CD4-positive, alpha-beta T cell (primary cell): Measurements from ENCODE around the gene SCN7A. TPM values are rescaled to one million over a fixed set of nuclear protein-coding genes. Genes with fewer than 3 reads are reported as not detected.
A peak's percentile ranks its signal among the peaks of the same experiment; 100 is the strongest.

ENCODE experiments used
- ATAC-seq: fragments of 200-7000 bp; cut with Tn5 transposase; one replicate; pipeline ENCODE4 v1.10.0; 2022; ENCODE audit warnings: mild to moderate bottlenecking; ENCODE audit not compliant: poor library complexity
- CTCF ChIA-PET: fragments of 350-600 bp; sonication (Branson Sonifier 250); formaldehyde crosslinking; loops from one replicate; lab custom pipeline; 2021; ENCODE audit warnings: antibody characterized with exemption, inconsistent platforms; lab: Charles Lee
- POLR2A ChIA-PET: fragments of 350-600 bp; sonication (Branson Sonifier 250); formaldehyde crosslinking; loops from one replicate; lab custom pipeline; 2021; ENCODE audit warnings: antibody characterized with exemption, inconsistent platforms; lab: Charles Lee
- DNase-seq, 14 experiments: peaks; one replicate each; pipeline ENCODE4 v3.0.0-alpha.2; 2013 to 2020; ENCODE audit warnings: mixed read lengths in 2 of 14
- H3K27ac ChIP-seq, 2 donors: one replicate each; pipeline versions ENCODE4 v1.5.1 to v1.7.0; 2013; ENCODE audit warnings: low read length in 2 of 2, low read depth in 1 of 2, mild to moderate bottlenecking in 1 of 2
- H3K27me3 ChIP-seq, 2 experiments: 1 replicate in 1 of 2; 2 replicates in 1 of 2; pipeline versions ENCODE4 v1.6.1 to v1.7.0; 2013; ENCODE audit warnings: low read length in 2 of 2, control low read depth in 1 of 2, mild to moderate bottlenecking in 1 of 2, moderate library complexity in 1 of 2; ENCODE audit not compliant: insufficient read depth in 2 of 2, control insufficient read depth in 1 of 2
- H3K36me3 ChIP-seq: one replicate; pipeline ENCODE4 v1.6.1; 2013; ENCODE audit warnings: low read length, control low read depth; ENCODE audit not compliant: insufficient read depth
- H3K4me1 ChIP-seq: one replicate; pipeline ENCODE4 v1.6.1; 2013; ENCODE audit warnings: low read length, control low read depth; ENCODE audit not compliant: insufficient read depth
- H3K4me3 ChIP-seq: one replicate; pipeline ENCODE4 v1.5.1; 2013; ENCODE audit warnings: mild to moderate bottlenecking, low read length, moderate library complexity
- H3K9me3 ChIP-seq, 2 experiments: 1 replicate in 1 of 2; 2 replicates in 1 of 2; pipeline versions ENCODE4 v1.6.1 to v1.7.0; 2013; ENCODE audit warnings: low read length in 2 of 2, mild to moderate bottlenecking in 2 of 2, control low read depth in 1 of 2, moderate library complexity in 1 of 2; ENCODE audit not compliant: control insufficient read depth in 1 of 2, insufficient read depth in 1 of 2
- H3K27ac Mint-ChIP-seq: one replicate; pipeline ENCODE4 v1.8.0; 2020; ENCODE audit warnings: mixed read lengths
- H3K27me3 Mint-ChIP-seq: one replicate; pipeline ENCODE4 v1.8.0; 2021; ENCODE audit warnings: mixed read lengths
- H3K36me3 Mint-ChIP-seq: one replicate; pipeline ENCODE4 v1.8.0; 2021; ENCODE audit warnings: low read depth, mixed read lengths
- H3K4me1 Mint-ChIP-seq: one replicate; pipeline ENCODE4 v1.8.0; 2021; ENCODE audit warnings: low read depth, mixed read lengths
- H3K4me3 Mint-ChIP-seq: one replicate; pipeline ENCODE4 v1.8.0; 2020; ENCODE audit warnings: mild to moderate bottlenecking, mixed read lengths
- H3K9me3 Mint-ChIP-seq: one replicate; pipeline ENCODE4 v1.8.0; 2020; ENCODE audit warnings: mixed read lengths
- intact Hi-C, 2 experiments: fragments of 100-400 bp; cut with DNase I in 1 of 2; cut with micrococcal nuclease in 1 of 2; formaldehyde crosslinking; loops; one replicate each; pipeline versions ENCODE4 v1.15.1 to v1.9.0; 2023 to 2025; cut with DNase I, micrococcal nuclease
- total RNA-seq, 174 experiments: library from RNA in 2 of 174; stranded (reverse) in 2 of 174; gene quantifications; one replicate each; pipeline ENCODE4 v1.2.3 and lab custom pipeline; 2021 to 2026
- TF ChIP-seq, protein P1 (sequence below): fragments of 200-600 bp; IDR thresholded peaks from one replicate; pipeline ENCODE4 v1.8.0; 2022; ENCODE audit warnings: antibody characterized with exemption, mild to moderate bottlenecking

Gene SCN7A
- total RNA-seq, 2 experiments from 2014 or later, result not detected

DNA sequence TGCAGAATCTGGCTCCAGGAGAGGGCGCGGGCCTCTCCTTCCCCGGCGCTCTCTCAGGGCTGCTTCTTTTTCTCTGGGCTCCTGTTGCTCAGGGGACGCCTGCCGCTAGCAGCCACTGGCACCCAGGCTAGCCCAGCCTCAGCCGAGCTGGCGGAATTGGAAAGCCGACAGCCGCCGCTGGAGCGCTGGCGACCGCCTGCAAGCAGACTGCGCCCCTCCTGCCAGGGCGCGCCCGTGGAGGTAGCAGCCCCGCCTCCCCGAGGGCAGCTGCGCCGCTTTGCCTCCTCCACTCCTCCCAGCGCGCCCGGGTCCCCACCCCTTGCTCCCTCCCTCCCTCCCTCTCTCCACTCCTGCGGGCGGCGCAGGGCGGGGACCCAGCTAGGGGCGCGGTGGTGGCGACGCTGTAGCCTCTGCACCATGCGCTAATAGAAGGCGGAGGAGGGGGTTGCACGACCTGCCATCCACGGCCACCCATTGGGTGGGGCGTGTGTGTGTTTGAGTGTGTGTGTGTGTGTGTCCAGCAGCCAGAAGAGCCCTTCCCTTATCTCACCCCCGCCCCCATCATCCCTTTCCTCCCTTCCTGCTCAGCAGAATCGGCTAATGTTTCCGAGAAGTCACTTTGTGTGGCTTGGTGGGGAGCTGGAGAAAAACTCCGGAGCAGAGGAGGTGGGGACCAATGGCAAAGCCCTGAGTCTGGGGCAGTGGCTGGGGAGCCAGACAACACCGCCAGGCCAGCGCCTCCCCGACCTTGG, 118.1 kb downstream of the SCN7A start, which contains the start of gene SCN9A:
Gene SCN9A, minus strand, starts transcription at position 209 of the 752 bp plus-strand sequence. CDS start 64,188 bp downstream, outside the sequence.
- POLR2A ChIA-PET, result no interaction called here
- Histone ChIP-seq H3K9me3 (peaks cover 0 to 11% of the 10 kb centered on the region in 2 experiments), H3K36me3 (no peaks in the 10 kb centered on the region), H3K27me3 (peaks cover 7 to 14% of the 10 kb centered on the region in 2 experiments), H3K27ac (no peak within 1 kb of the TSS), H3K4me3 (peak within 1 kb of the TSS; percentile 30), H3K4me1 (peaks cover 5% of the 10 kb centered on the region)
- DNase-seq (peak in 5 of 14 experiments; percentile 5 to 40 (median 9)), ATAC-seq (peak; percentile 63)
- Mint-ChIP-seq H3K36me3 (no peaks in the 10 kb centered on the region), H3K27me3 (peaks cover 41% of the 10 kb centered on the region), H3K9me3 (no peaks in the 10 kb centered on the region), H3K27ac (no peak within 1 kb of the TSS), H3K4me3 (peak within 1 kb of the TSS; percentile 77), H3K4me1 (peaks cover 20% of the 10 kb centered on the region)
- TF ChIP-seq, protein P1, sequence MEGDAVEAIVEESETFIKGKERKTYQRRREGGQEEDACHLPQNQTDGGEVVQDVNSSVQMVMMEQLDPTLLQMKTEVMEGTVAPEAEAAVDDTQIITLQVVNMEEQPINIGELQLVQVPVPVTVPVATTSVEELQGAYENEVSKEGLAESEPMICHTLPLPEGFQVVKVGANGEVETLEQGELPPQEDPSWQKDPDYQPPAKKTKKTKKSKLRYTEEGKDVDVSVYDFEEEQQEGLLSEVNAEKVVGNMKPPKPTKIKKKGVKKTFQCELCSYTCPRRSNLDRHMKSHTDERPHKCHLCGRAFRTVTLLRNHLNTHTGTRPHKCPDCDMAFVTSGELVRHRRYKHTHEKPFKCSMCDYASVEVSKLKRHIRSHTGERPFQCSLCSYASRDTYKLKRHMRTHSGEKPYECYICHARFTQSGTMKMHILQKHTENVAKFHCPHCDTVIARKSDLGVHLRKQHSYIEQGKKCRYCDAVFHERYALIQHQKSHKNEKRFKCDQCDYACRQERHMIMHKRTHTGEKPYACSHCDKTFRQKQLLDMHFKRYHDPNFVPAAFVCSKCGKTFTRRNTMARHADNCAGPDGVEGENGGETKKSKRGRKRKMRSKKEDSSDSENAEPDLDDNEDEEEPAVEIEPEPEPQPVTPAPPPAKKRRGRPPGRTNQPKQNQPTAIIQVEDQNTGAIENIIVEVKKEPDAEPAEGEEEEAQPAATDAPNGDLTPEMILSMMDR, result no peak
- CTCF ChIA-PET, result no interaction called here
- intact Hi-C loops, result no loop called here

DNA sequence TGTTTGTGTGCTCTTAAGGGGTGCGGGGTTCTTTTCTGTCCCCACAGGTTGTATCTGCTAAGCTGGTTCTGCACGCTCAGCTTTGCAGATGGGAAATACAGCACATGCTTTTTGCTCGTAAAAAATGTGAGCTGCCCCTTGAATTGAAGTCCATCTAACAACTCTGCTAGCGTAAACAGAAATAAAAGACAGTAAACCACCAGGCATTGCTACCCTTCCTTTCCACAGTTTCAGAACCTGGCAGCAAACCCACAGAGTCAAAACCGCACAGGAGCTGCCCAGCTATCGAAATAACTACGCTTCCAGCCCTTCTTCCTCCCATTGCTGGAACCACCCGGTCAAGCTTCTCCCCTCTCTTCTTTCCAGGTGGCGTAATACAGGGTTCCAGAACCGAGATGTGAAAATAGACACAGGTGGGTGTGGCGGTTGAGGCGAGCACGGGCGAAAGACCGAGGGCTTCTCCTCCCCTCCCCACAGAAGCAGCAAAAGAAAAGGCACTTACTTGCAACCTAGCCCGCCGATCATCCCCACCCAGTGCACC, 118.8 kb downstream of the SCN7A start:
- Mint-ChIP-seq H3K36me3 (no peaks in the 10 kb centered on the region), H3K4me3 (peak overlapping the region; percentile 56), H3K4me1 (peaks cover 20% of the 10 kb centered on the region), H3K27ac (no peak overlapping the region), H3K27me3 (peaks cover 41% of the 10 kb centered on the region), H3K9me3 (no peaks in the 10 kb centered on the region)
- no peak overlapping the region for H3K27ac ChIP-seq
- H3K27me3 ChIP-seq, result peaks cover 7 to 14% of the 10 kb centered on the region in 2 experiments
- ATAC-seq (no peak), DNase-seq (peak in 2 of 14 experiments; percentile 1 to 6)
- POLR2A ChIA-PET, result no interaction called here
- intact Hi-C loops, result no loop called here
- TF ChIP-seq, protein P1, result no peak
- peaks cover 5% of the 10 kb centered on the region for H3K4me1 ChIP-seq
- H3K9me3 ChIP-seq, result peaks cover 0 to 11% of the 10 kb centered on the region in 2 experiments
- CTCF ChIA-PET, result no interaction called here
- peak overlapping the region; percentile 30 for H3K4me3 ChIP-seq
- no peaks in the 10 kb centered on the region for H3K36me3 ChIP-seq

GRCh38 chr2:166373951-166374350, 120.1 kb downstream of the SCN7A start:
- ATAC-seq (no peak), DNase-seq (peak in 1 of 14 experiments; percentile 4)
- Mint-ChIP-seq H3K27me3 (peaks cover 41% of the 10 kb centered on the region), H3K9me3 (no peaks in the 10 kb centered on the region), H3K4me3 (no peak overlapping the region), H3K4me1 (peaks cover 20% of the 10 kb centered on the region), H3K36me3 (no peaks in the 10 kb centered on the region), H3K27ac (no peak overlapping the region)
- ChIA-PET CTCF (no interaction called here), POLR2A (no interaction called here)
- intact Hi-C loops, result no loop called here
- no peak overlapping the region for H3K27ac ChIP-seq
- peaks cover 5% of the 10 kb centered on the region for H3K4me1 ChIP-seq
- peaks cover 7 to 14% of the 10 kb centered on the region in 2 experiments for H3K27me3 ChIP-seq
- no peaks in the 10 kb centered on the region for H3K36me3 ChIP-seq
- TF ChIP-seq, protein P1, result no peak
- peaks cover 0 to 11% of the 10 kb centered on the region in 2 experiments for H3K9me3 ChIP-seq
- no peak overlapping the region for H3K4me3 ChIP-seq
